ENCODE measurements around the gene MAP3K15.

GRCh38 chrX:19443869-19444526 is 71.3 kb downstream of the MAP3K15 start:
- TF ChIP-seq, protein P1, sequence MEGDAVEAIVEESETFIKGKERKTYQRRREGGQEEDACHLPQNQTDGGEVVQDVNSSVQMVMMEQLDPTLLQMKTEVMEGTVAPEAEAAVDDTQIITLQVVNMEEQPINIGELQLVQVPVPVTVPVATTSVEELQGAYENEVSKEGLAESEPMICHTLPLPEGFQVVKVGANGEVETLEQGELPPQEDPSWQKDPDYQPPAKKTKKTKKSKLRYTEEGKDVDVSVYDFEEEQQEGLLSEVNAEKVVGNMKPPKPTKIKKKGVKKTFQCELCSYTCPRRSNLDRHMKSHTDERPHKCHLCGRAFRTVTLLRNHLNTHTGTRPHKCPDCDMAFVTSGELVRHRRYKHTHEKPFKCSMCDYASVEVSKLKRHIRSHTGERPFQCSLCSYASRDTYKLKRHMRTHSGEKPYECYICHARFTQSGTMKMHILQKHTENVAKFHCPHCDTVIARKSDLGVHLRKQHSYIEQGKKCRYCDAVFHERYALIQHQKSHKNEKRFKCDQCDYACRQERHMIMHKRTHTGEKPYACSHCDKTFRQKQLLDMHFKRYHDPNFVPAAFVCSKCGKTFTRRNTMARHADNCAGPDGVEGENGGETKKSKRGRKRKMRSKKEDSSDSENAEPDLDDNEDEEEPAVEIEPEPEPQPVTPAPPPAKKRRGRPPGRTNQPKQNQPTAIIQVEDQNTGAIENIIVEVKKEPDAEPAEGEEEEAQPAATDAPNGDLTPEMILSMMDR (IDR thresholded peaks at IDR 0.05; ENCODE audit: insufficient read depth, low read depth, low read length): no peak
- no peak for TF ChIP-seq EZH2 (IDR thresholded peaks at IDR 0.05; ENCODE audit: insufficient read depth, low read length)
